Panc1 (cell line): ENCODE results near the gene KRT9.
"Not testable (repeated sequence)": the region's sequence is repeated elsewhere in the genome, so short reads cannot be mapped to it uniquely, and the experiment has no call there.

Experiments
- POLR2AphosphoS5 ChIP-seq: IDR thresholded peaks from 2 replicates; pipeline ENCODE4 v1.6.1; 2012; ENCODE audit warnings: mild to moderate bottlenecking, low read depth, low read length, moderate library complexity
- TCF7L2 ChIP-seq: IDR thresholded peaks from 2 replicates; pipeline ENCODE4 v1.6.1; 2011; ENCODE audit warnings: mild to moderate bottlenecking, low read depth, low read length, inconsistent platforms
- TF ChIP-seq, protein P1 (sequence below): fragments of 450-650 bp; IDR thresholded peaks from 2 replicates; pipeline ENCODE4 v1.5.1; 2017; ENCODE audit warnings: mild to moderate bottlenecking

DNA sequence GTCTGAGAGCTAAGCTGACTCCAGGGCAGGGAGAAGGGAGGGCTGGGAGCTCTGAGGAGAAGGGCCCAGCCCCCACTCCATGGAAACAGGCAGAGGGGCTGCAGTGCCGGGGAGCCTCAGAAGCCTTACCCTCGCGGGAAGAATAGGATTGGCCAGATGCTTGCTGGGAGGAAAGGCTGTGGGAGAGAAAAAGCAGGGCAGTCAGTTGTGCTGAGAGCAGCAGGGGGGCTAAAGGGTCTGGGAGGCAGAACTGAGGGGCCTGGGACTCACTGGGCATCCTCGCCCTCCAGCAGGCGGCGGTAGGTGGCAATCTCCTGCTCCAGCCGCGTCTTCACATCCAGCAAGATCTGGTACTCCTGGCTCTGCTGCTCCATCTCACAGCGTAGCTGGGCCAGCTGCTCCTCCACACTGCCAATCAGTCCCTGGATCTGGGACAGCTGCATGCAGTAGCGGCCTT lies 38.2 kb upstream of the KRT9 start:
- TF ChIP-seq, protein P1, sequence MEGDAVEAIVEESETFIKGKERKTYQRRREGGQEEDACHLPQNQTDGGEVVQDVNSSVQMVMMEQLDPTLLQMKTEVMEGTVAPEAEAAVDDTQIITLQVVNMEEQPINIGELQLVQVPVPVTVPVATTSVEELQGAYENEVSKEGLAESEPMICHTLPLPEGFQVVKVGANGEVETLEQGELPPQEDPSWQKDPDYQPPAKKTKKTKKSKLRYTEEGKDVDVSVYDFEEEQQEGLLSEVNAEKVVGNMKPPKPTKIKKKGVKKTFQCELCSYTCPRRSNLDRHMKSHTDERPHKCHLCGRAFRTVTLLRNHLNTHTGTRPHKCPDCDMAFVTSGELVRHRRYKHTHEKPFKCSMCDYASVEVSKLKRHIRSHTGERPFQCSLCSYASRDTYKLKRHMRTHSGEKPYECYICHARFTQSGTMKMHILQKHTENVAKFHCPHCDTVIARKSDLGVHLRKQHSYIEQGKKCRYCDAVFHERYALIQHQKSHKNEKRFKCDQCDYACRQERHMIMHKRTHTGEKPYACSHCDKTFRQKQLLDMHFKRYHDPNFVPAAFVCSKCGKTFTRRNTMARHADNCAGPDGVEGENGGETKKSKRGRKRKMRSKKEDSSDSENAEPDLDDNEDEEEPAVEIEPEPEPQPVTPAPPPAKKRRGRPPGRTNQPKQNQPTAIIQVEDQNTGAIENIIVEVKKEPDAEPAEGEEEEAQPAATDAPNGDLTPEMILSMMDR: not testable (repeated sequence)
- not testable (repeated sequence) for TF ChIP-seq POLR2AphosphoS5, TCF7L2
